Measurements from ENCODE around the gene TSGA10IP. TPM values are rescaled to one million over a fixed set of nuclear protein-coding genes. Genes with fewer than 3 reads are reported as not detected.

Gene TSGA10IP
- total RNA-seq = not detected in 2 replicates

GRCh38 chr11:65945430-65945911, at the start of gene TSGA10IP:
TSS of gene TSGA10IP (plus strand) at chr11:65945480. CDS start at chr11:65945676, 196 bp downstream.

GRCh38 chr11:65900125-65900898, 45.0 kb upstream of the TSGA10IP start, which contains the start of gene FOSL1:
TSS of gene FOSL1 (minus strand) at chr11:65900388. CDS start at chr11:65900339, 49 bp downstream.

DNA sequence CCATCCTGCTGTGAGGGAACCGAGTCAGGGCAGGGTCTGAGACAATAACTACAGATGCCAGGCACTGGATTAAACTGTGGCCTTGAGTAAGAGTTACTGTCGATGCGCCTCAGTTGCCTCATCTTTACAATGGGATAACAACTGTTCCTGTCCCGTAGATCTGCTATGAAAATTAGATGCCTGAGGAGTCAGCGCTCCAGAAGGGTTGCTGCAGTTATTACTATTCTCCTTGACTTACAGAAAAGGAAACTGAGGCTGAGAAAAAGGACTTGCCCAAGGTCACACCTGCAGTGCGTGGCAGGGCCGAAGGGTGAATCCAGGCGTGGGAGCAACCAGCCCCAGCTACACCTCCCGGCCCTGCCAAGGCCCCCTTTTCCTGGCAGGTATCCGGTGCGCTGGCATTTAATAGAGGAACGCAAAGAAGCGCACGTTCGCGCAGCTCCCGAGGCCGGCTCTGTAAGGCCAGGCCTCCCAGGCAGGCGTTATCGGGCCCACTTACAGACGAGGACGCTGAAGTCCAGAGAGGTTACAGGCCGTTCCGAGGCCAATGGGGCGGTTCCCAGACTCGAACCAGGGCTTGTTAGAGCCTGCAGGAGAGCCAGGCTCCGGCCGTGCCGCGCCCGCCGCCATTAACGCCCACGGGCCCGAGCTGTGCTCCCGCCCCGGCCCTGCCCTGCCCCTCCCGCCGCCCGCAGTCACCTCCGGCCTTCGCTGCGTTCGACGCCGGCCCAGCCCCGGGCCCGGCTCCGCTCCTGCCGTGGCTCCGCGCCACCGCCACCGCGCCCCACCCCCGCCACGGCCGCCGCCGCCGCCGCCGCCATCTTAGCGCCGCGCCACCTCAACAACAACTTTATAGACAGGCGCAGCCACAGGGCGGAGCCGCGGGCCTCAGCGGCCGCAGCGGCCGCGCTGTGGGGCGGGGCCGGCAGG, 26.8 kb upstream of the TSGA10IP start, which contains the start of gene C11orf68:
Gene C11orf68, minus strand, starts transcription at position 852 of the 930 bp plus-strand sequence. Its CDS starts 31 bp downstream, at position 821.

DNA sequence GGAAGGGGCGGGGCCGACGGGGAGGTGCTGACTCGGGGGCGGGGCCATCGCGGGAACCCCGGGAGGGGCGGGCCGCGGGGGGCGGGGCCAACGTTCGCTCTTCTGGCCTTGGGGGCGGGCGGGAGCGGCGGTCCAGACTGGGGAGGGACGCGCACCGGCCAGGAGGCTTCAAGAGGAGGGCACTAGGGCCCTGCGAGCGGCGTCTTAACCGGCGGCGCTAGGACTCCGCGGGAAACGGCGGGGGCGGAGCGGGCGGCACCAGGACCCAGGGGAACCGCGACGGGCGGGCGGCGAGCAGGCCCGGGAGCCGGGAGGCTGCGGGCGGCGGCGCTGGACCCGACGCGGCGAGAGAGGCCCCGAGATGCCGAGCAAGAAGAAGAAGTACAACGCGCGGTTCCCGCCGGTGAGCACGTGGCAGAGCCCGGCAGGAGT, 26.1 kb upstream of the TSGA10IP start, which contains the start of gene DRAP1:
Gene DRAP1, plus strand, starts transcription at position 286 of the 432 bp plus-strand sequence. Its CDS starts 76 bp downstream, at position 362.

DNA sequence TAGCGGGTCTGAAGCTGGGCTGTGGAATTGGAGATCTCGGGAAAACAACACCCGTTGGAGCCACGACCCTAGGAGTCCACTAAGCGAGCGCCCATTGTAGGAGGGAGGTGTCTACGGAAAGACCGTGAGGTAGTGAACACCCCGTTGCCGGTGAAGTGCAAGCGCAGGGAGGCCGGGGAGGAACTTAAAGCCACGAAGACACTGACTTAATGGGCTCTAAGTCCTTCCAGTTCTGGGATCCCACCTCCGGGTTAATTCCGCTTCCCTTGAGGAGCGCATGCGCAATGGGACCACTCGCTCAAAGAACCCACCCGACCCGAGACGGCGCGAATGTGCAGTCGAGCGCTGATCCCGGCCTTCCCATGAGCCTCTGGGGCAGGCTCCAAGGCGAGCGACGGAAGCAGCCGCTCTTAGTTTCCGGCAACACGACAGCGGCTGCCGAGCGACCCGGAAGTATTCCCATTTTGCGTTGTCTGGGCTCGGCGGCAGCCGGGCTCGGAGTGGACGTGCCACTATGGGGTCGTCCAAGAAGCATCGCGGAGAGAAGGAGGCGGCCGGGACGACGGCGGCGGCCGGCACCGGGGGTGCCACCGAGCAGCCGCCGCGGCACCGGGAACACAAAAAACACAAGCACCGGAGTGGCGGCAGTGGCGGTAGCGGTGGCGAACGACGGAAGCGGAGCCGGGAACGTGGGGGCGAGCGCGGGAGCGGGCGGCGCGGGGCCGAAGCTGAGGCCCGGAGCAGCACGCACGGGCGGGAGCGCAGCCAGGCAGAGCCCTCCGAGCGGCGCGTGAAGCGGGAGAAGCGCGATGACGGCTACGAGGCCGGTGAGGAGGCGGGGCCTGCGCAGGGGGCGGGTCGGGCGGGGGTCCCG, 16.2 kb downstream of the TSGA10IP start, which contains the start of gene SART1:
Gene SART1, plus strand, starts transcription at position 468 of the 874 bp plus-strand sequence. Its CDS starts 47 bp downstream, at position 515.

DNA sequence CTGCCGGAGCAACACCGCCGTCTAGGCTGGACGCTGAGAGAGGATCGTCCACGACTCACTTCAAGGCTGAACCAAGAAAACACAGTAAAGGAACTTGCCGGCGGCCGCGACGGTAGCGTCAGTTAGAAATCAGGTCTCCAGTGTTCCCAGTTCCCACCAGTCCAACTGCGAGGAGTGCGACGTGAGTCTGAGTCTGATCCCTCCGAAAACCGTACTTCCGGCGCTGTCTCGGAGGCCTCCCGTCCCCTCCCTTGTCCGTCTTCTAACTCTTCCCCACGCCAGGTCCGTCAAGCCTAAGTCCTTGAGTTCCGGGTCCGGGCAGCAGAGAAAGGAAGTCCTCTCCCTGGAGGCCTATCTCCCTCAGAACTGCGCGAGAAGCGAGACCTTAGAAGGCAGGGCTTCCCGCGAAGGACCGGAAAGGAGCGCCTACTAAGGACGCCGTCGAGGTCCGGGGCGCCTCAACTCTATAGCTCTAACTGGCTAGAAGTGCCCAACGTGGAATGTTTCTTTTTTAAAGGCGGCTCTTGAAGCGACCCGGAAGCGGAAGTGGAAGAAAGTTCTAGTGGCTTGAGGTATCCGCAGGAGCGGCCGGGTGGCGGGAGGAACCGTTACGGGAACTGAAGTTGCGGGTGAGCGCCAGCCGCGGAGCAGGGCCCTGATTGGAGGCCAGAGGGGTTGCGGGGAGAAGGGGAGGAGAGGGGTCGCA, 56.8 kb downstream of the TSGA10IP start, which contains the start of the genes BANF1 and EIF1AD:
Gene BANF1, plus strand, starts transcription at position 562 of the 706 bp plus-strand sequence. CDS start 748 bp downstream, outside the sequence.
Gene EIF1AD, minus strand, starts transcription at position 216 of the 706 bp plus-strand sequence. CDS start 1,768 bp downstream, outside the sequence.

Other genes starting within 250 kb of the TSGA10IP start
- 51.8 and 60.2 TPM in 2 replicates for gene KAT5, start 233.2 kb upstream of the TSGA10IP start, total RNA-seq
- gene RNASEH2C, start 224.7 kb upstream of the TSGA10IP start, total RNA-seq = 18.2 and 45.7 TPM in 2 replicates
- 14.0 and 17.0 TPM in 2 replicates for gene AP5B1, start 164.5 kb upstream of the TSGA10IP start, total RNA-seq
- not detected in 2 replicates for gene OVOL1, start 158.4 kb upstream of the TSGA10IP start, total RNA-seq
- gene SNX32, start 111.5 kb upstream of the TSGA10IP start, total RNA-seq = 0.44 TPM in 1 of 2 replicates, not detected in the other
- 1,011 and 1,285 TPM in 2 replicates for gene CFL1, start 87.3 kb upstream of the TSGA10IP start, total RNA-seq
- gene MUS81, start 85.0 kb upstream of the TSGA10IP start, total RNA-seq = 44.2 and 92.3 TPM in 2 replicates
- 69.9 and 112 TPM in 2 replicates for gene EFEMP2, start 72.7 kb upstream of the TSGA10IP start, total RNA-seq
- gene CTSW, start 65.6 kb upstream of the TSGA10IP start, total RNA-seq = not detected in 2 replicates
- gene FIBP, start 57.0 kb upstream of the TSGA10IP start, total RNA-seq = 104 and 131 TPM in 2 replicates
- 41.1 and 45.2 TPM in 2 replicates for gene CCDC85B, start 54.8 kb upstream of the TSGA10IP start, total RNA-seq
- gene FOSL1, start 45.1 kb upstream of the TSGA10IP start, total RNA-seq = 24.9 and 76.5 TPM in 2 replicates
- gene C11orf68, start 26.4 kb upstream of the TSGA10IP start, total RNA-seq = 25.4 and 29.2 TPM in 2 replicates
- 130 and 156 TPM in 2 replicates for gene DRAP1, start 26.1 kb upstream of the TSGA10IP start, total RNA-seq
- gene SART1, start 16.3 kb downstream of the TSGA10IP start, total RNA-seq = 29.6 and 43.3 TPM in 2 replicates
- gene EIF1AD, start 56.7 kb downstream of the TSGA10IP start, total RNA-seq = 50.8 and 55.7 TPM in 2 replicates
- gene BANF1, start 57.0 kb downstream of the TSGA10IP start, total RNA-seq = 17.9 and 29.9 TPM in 2 replicates
- gene CST6, start 66.5 kb downstream of the TSGA10IP start, total RNA-seq = 0.29 TPM in 1 of 2 replicates, not detected in the other
- 0.14 TPM in 1 of 2 replicates, not detected in the other for gene CATSPER1, start 81.0 kb downstream of the TSGA10IP start, total RNA-seq
- not detected in 2 replicates for gene GAL3ST3, start 103.7 kb downstream of the TSGA10IP start, total RNA-seq
- 176 and 206 TPM in 2 replicates for gene SF3B2, start 106.9 kb downstream of the TSGA10IP start, total RNA-seq
- 58.7 and 76.8 TPM in 2 replicates for gene PACS1, start 124.8 kb downstream of the TSGA10IP start, total RNA-seq

All from placental pericyte (primary cell).